Measurements from ENCODE around the gene BCL11B.

BCL11B gene

GRCh38 chr14:99155173-99156089 lies 116.6 kb downstream of the BCL11B start:
- no peak for DNase-seq

- no peak for DNase-seq
Measured at GRCh38 chr14:99150236-99150635, 121.8 kb downstream of the BCL11B start.

GRCh38 chr14:99148861-99149610 lies 123.0 kb downstream of the BCL11B start:
- no peak for DNase-seq

GRCh38 chr14:99148131-99148530 lies 123.9 kb downstream of the BCL11B start:
- DNase-seq = no peak

- DNase-seq = no peak
Measured at GRCh38 chr14:99147366-99147740, 124.6 kb downstream of the BCL11B start.

- DNase-seq = no peak
Measured at GRCh38 chr14:99146616-99147365, 125.2 kb downstream of the BCL11B start.

GRCh38 chr14:99145307-99145706 lies 126.7 kb downstream of the BCL11B start:
- no peak for DNase-seq

- DNase-seq = no peak
Measured at GRCh38 chr14:99143793-99144192, 128.2 kb downstream of the BCL11B start.

- DNase-seq = no peak
Measured at GRCh38 chr14:99143126-99143525, 128.9 kb downstream of the BCL11B start.

- DNase-seq = no peak
Measured at GRCh38 chr14:99141236-99141635, 130.8 kb downstream of the BCL11B start.

- DNase-seq = no peak
Measured at GRCh38 chr14:99138999-99139865, 132.8 kb downstream of the BCL11B start.

- DNase-seq = no peak
Measured at GRCh38 chr14:99137913-99138571, 134.0 kb downstream of the BCL11B start.

- DNase-seq = no peak
Measured at GRCh38 chr14:99137001-99137700, 134.8 kb downstream of the BCL11B start.

- DNase-seq = no peak
Measured at GRCh38 chr14:99136401-99136800, 135.6 kb downstream of the BCL11B start.

- no peak for DNase-seq
Measured at GRCh38 chr14:99136047-99136400, 136.0 kb downstream of the BCL11B start.

GRCh38 chr14:99134516-99135046 lies 137.4 kb downstream of the BCL11B start:
- no peak for DNase-seq

GRCh38 chr14:99133636-99134515 lies 138.1 kb downstream of the BCL11B start:
- no peak for DNase-seq

GRCh38 chr14:99132821-99133635 lies 139.0 kb downstream of the BCL11B start:
- DNase-seq = no peak

Measured in activated T-cell treated with anti-CD3 and anti-CD28 coated beads for 4 hours (primary cell).